HG03135 (cell line): Measurements from ENCODE around the gene OR2T4.

Experiments
- ATAC-seq: cut with Tn5 transposase; IDR thresholded peaks from one replicate; pipeline ENCODE4 v1.9.1; 2021; ENCODE audit warnings: mild to moderate bottlenecking, moderate library complexity; ENCODE audit not compliant: unreplicated experiment

Gene OR2T4

DNA sequence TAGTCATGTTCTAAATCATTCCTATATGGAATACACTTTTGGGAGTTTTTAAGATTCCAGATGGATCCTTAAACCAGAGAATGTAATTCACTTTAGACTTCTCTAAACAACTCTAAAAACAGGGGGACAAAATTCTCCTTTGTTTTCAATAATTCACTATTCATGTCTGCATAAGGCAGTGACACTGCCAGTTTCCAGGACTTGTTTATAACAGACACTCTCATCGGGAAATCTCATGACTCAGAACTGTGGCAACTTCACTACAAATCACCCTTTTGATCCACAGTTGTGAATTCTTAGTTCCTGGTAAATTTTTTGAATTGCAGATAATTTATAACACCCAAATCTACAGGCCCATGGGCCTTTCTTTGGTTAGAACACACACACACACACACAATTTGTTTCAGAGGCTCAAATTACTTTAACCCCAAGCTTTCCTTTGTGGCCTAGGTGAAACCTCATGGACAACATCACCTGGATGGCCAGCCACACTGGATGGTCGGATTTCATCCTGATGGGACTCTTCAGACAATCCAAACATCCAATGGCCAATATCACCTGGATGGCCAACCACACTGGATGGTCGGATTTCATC is at the start of gene OR2T4:
Gene OR2T4 (plus strand): TSS at position 545 of the 595 bp plus-strand sequence. CDS start 0 bp downstream, at position 545.
- ATAC-seq, result no peak

DNA sequence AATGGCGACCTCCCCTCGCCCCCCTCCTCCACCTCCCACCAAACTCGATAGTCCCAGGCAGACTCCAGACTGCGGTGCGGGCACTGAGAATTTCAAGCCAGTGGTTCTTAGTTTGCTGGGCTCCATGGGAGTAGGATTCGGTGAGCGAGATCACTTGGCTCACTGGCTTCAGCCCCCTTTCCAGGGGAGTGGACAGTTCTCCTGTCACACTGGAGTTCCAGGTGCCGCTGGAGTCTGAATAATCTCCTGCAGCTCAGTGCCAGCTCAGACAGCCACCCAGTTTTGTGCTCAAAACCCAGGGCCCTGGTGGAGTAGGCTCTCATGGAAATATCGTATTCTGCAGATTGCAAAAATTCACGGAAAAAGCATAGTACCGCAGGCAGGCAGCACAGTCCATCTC is 44.7 kb upstream of the OR2T4 start:
- ATAC-seq, result no peak

- no peak for ATAC-seq
Measured at GRCh38 chr1:248324468-248324867, 37.0 kb upstream of the OR2T4 start, which contains the start of gene OR2M7. Gene OR2M7 (minus strand): TSS chr1:248324568. CDS start chr1:248324568, 0 bp downstream.

- ATAC-seq, result no peak
Measured at GRCh38 chr1:248343451-248343850, 18.0 kb upstream of the OR2T4 start.

GRCh38 chr1:248348475-248348874 is 13.0 kb upstream of the OR2T4 start, which contains the start of gene OR14C36:
Gene OR14C36 (plus strand): TSS chr1:248348775. CDS start chr1:248348775, 0 bp downstream.
- no peak for ATAC-seq

DNA sequence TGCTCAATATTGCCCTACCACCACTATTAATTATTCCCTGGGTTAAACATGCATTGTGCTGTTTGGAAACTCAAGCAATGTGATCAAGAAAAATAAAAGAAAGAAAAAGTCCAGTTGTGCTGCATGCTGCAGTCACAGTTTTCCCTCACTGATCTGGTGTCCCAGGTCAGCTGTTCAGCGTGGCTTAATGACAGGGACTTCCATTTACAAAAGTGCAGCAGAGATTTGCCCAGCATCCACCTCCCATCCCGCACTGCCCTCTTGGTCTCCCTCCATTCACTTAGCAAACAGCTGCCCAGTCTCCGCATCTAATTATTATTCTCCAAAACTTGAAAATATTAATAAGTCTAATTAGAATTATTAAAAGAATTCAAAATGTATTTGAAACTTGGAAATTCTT is 2.0 kb upstream of the OR2T4 start:
- no peak for ATAC-seq

- ATAC-seq, result no peak
Measured at GRCh38 chr1:248366609-248367008, 5.1 kb downstream of the OR2T4 start.

DNA sequence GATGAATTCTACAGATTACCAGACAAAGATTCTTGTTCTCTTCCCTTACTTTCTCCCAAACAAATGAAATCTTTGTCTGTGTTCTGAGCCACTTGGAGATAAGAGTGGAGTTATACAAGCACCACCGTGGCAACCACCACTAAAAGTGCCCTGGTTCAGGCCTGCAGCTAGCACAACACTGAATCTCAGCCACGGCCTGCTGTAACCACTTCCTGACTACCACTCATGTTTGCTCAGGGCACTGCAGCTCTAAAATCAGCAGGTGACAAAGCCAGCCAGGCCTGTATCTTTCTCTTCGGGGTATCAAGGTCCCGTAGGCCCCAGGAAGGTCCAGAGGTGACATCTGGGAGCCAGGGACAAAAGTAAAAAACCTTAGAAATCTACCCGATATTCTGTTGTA is 10.9 kb downstream of the OR2T4 start:
- ATAC-seq, result no peak

DNA sequence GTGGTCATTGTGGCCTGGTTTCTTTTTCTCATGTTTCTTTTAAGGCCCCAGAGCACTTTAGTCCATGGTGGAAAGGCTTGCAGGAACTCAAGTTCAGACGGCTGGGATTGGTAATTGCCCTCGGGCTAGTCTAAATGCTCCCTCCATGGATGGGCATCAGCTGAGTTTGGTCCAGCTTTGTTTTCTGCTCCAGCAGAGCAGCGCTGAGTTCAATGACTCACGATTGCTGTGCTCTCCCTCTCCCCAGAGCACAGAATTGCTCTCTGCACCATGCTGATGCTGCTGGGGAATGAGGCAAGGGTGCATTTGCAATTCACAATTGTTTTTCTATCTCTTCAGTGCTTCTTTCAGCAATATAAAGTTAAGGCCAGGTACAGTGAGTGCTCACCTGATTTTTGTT is 12.3 kb downstream of the OR2T4 start:
- no peak for ATAC-seq

DNA sequence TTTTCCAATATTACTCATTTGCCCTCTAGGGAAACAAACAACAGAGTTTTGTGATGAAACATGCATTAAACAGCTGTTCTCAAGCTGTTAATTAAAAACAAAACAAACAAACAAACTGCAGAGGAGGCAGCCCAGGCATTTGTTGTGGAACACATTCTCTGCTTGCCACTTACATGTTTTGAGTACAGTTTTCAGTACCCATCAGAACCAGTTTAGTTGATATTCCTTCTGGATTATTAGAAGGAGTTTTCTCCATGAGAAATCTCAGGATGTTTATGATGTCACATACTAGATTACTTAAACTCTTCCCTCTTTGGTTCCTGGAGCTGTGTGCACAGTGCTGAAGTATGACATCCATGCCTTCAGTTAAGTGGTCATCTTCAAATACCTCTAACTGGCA is 14.0 kb downstream of the OR2T4 start, which contains the start of gene OR2T6:
Gene OR2T6 (plus strand): TSS at position 301 of the 400 bp plus-strand sequence. CDS start 11,863 bp downstream, outside the sequence.
- ATAC-seq, result no peak

DNA sequence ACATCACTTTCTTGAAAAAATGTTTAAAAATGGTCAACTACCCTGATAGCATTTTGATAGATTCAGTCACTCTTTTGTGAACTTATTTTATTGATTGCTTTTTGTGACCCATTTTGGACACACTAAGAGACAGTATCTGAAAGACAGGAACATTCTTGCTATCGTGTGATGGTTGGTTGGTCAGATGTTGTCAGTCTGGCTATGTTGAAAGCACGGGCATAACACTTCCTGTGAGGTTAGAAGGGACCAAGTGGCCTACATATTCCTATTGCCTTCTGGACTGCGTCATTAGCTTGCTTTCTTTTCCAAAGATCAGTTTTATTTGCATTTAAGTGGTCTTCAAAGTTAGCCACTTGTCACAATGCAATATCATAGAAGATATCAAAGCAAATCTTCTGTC is 15.5 kb downstream of the OR2T4 start:
- ATAC-seq, result no peak

DNA sequence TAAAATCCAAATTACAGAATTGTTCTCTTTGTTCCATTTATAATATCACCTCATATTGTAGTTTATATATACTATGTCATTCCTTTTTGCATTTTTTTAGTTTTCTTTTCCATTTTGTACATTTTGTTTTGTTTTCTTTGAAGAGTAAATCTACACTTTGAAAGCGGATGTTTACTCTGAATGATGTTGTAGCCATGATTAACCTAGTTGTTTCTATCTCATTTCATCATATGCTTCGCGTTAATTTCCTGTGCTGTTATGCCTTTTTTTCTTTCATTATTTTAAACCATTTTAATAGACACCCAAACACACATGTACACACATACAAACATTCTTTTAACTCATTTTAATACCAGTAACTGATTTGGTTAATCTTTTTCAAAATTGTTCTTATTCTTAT is 19.4 kb downstream of the OR2T4 start:
- no peak for ATAC-seq

DNA sequence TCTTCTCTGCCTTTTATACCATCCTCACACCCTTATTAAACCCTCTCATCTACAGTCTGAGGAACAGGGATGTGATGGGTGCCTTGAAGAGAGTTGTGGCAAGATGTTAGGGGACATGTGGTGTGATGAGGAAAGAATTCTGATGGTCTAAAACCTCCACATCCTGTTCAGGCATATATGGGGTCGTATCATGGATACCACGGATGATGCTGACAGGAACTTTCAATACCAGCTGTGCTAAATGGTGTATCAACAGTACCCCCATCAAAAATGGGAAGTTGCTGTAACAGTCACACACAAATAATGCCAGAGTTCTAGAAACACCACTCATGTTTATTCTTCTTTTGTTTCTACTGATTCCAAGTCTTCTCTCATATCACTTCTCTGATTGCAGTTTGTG is 27.0 kb downstream of the OR2T4 start:
- no peak for ATAC-seq

DNA sequence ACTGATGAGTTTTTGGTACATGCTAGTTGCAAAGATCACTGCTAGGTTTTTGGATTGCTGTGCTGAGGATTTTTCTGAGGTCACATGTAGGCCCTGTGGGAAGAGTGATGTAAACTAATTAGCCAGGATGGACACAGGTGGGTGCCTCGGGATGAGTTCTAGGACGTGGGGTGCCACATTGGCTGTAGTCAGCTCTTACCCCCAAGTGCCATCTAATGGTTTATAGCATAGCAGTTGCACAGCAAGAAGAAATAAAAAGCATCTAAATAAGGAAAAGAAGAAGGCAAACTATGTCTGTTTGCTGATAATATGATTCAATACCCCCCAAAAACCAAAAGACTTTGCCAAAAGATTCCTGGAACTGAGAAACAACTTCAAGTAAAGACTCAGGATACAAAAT is 31.6 kb downstream of the OR2T4 start:
- ATAC-seq, result no peak

- ATAC-seq, result no peak
Measured at GRCh38 chr1:248402748-248403147, 41.3 kb downstream of the OR2T4 start, which contains the start of gene OR2T1. Gene OR2T1 (plus strand): TSS chr1:248403048. CDS start chr1:248406148, 3,100 bp downstream.

- ATAC-seq, result no peak
Measured at GRCh38 chr1:248404024-248404423, 42.6 kb downstream of the OR2T4 start.

DNA sequence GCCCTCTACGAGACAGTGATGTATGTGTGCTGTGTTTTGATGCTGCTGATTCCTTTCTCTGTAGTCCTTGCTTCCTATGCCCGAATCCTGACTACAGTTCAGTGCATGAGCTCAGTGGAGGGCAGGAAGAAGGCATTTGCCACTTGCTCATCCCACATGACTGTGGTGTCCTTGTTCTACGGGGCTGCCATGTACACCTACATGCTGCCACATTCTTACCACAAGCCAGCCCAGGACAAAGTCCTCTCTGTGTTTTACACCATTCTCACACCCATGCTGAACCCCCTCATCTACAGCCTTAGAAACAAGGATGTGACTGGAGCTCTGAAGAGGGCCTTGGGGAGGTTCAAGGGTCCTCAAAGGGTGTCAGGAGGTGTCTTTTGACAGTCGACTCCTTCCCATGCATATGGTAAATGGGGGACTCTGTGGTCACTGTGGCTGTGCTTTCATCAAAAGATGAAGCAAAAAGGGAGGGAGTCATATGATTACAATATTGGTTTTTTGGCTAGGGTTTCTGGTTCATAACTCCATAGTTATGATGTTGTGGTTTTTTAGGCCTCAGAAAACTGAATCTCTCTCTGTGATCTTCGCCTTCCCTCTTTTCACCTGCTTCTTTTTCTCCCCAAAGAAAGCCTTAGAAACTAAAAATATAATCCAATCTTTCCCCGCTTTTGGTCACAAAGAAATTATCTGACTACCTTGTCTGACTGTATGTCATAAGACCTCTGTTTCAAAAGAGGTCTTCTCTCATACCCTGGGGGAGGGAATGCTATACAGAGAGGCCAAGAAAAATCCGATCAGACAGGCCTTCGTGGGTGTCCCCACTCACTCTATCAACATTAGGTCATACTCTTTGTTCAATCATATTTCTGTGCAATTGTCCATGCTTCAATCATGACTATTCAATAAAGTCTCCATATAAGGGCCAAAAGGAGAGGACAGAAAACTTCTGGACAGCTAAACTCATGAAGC is 45.5 kb downstream of the OR2T4 start:
- ATAC-seq, result no peak
